Measurements from ENCODE around the gene ELAVL2.

GRCh38 chr9:23823269-23823668, 2.8 kb downstream of the ELAVL2 start:
- no peak for TF ChIP-seq GATA3 (IDR thresholded peaks at IDR 0.05; ENCODE audit: low read depth, low read length)
- no peak for TF ChIP-seq GATA2 (IDR thresholded peaks at IDR 0.05; ENCODE audit: low read depth, low read length)
